ENCODE measurements around the gene ARHGEF4. TPM values are rescaled to one million over a fixed set of nuclear protein-coding genes. Genes with fewer than 3 reads are reported as not detected.

ARHGEF4 gene
- total RNA-seq, 1 donor: 1.5 TPM

GRCh38 chr2:131044075-131044756 is 207.5 kb downstream of the ARHGEF4 start:
- Histone ChIP-seq H3K9me3 (ENCODE audit: low read depth, low read length) (no peaks in the 10 kb centered on the region), H3K4me3 (ENCODE audit: low read length) (no peak overlapping the region), H3K27me3 (ENCODE audit: insufficient read depth, low read length) (no peaks in the 10 kb centered on the region), H3K4me1 (ENCODE audit: insufficient read depth, low read length) (peaks cover 19% of the 10 kb centered on the region)

GRCh38 chr2:131044757-131045150 is 208.0 kb downstream of the ARHGEF4 start:
- H3K4me1 ChIP-seq (ENCODE audit: insufficient read depth, low read length): peaks cover 17% of the 10 kb centered on the region

GRCh38 chr2:131045286-131046027 is 208.7 kb downstream of the ARHGEF4 start:
- peaks cover 11% of the 10 kb centered on the region for H3K4me1 ChIP-seq (ENCODE audit: insufficient read depth, low read length)
- no peaks in the 10 kb centered on the region for H3K27me3 ChIP-seq (ENCODE audit: insufficient read depth, low read length)

More at GRCh38 chr2:131044757-131045150, 208.0 kb downstream of the ARHGEF4 start:
- Histone ChIP-seq H3K9me3 (ENCODE audit: low read depth, low read length) (no peaks in the 10 kb centered on the region), H3K4me3 (ENCODE audit: low read length) (no peak overlapping the region), H3K27me3 (ENCODE audit: insufficient read depth, low read length) (no peaks in the 10 kb centered on the region)

GRCh38 chr2:131046028-131046917 is 209.6 kb downstream of the ARHGEF4 start:
- Histone ChIP-seq H3K9me3 (ENCODE audit: low read depth, low read length) (no peaks in the 10 kb centered on the region), H3K4me1 (ENCODE audit: insufficient read depth, low read length) (peaks cover 8% of the 10 kb centered on the region), H3K27me3 (ENCODE audit: insufficient read depth, low read length) (no peaks in the 10 kb centered on the region), H3K4me3 (ENCODE audit: low read length) (no peak overlapping the region)

More at GRCh38 chr2:131045286-131046027, 208.7 kb downstream of the ARHGEF4 start:
- Histone ChIP-seq H3K9me3 (ENCODE audit: low read depth, low read length) (no peaks in the 10 kb centered on the region), H3K4me3 (ENCODE audit: low read length) (no peak overlapping the region)

GRCh38 chr2:131046918-131047652 is 210.4 kb downstream of the ARHGEF4 start:
- no peak overlapping the region for H3K4me3 ChIP-seq (ENCODE audit: low read length)
- H3K9me3 ChIP-seq (ENCODE audit: low read depth, low read length): no peaks in the 10 kb centered on the region
- no peaks in the 10 kb centered on the region for H3K4me1 ChIP-seq (ENCODE audit: insufficient read depth, low read length)
- H3K27me3 ChIP-seq (ENCODE audit: insufficient read depth, low read length): no peaks in the 10 kb centered on the region

- no peaks in the 10 kb centered on the region for H3K27me3 ChIP-seq (ENCODE audit: insufficient read depth, low read length)
- no peaks in the 10 kb centered on the region for H3K9me3 ChIP-seq (ENCODE audit: low read depth, low read length)
- no peak overlapping the region for H3K4me3 ChIP-seq (ENCODE audit: low read length)
- H3K4me1 ChIP-seq (ENCODE audit: insufficient read depth, low read length): no peaks in the 10 kb centered on the region
These were observed 211.3 kb downstream of the ARHGEF4 start for GRCh38 chr2:131047920-131048560.

GRCh38 chr2:131048641-131049040 is 211.9 kb downstream of the ARHGEF4 start:
- H3K4me1 ChIP-seq (ENCODE audit: insufficient read depth, low read length): no peaks in the 10 kb centered on the region
- no peak overlapping the region for H3K4me3 ChIP-seq (ENCODE audit: low read length)
- no peaks in the 10 kb centered on the region for H3K27me3 ChIP-seq (ENCODE audit: insufficient read depth, low read length)
- no peaks in the 10 kb centered on the region for H3K9me3 ChIP-seq (ENCODE audit: low read depth, low read length)

GRCh38 chr2:131049150-131049718 is 212.5 kb downstream of the ARHGEF4 start:
- H3K27me3 ChIP-seq (ENCODE audit: insufficient read depth, low read length): no peaks in the 10 kb centered on the region
- no peaks in the 10 kb centered on the region for H3K4me1 ChIP-seq (ENCODE audit: insufficient read depth, low read length)
- H3K9me3 ChIP-seq (ENCODE audit: low read depth, low read length): no peaks in the 10 kb centered on the region
- no peak overlapping the region for H3K4me3 ChIP-seq (ENCODE audit: low read length)

- Histone ChIP-seq H3K4me1 (ENCODE audit: insufficient read depth, low read length) (no peaks in the 10 kb centered on the region), H3K9me3 (ENCODE audit: low read depth, low read length) (no peaks in the 10 kb centered on the region), H3K27me3 (ENCODE audit: insufficient read depth, low read length) (no peaks in the 10 kb centered on the region), H3K4me3 (ENCODE audit: low read length) (no peak overlapping the region)
These were observed 214.2 kb downstream of the ARHGEF4 start for GRCh38 chr2:131050896-131051295.

GRCh38 chr2:131052741-131053263 is 216.1 kb downstream of the ARHGEF4 start:
- no peaks in the 10 kb centered on the region for H3K27me3 ChIP-seq (ENCODE audit: insufficient read depth, low read length)
- no peaks in the 10 kb centered on the region for H3K4me1 ChIP-seq (ENCODE audit: insufficient read depth, low read length)
- H3K4me3 ChIP-seq (ENCODE audit: low read length): no peak overlapping the region
- no peaks in the 10 kb centered on the region for H3K9me3 ChIP-seq (ENCODE audit: low read depth, low read length)

- Histone ChIP-seq H3K4me3 (ENCODE audit: low read length) (no peak overlapping the region), H3K9me3 (ENCODE audit: low read depth, low read length) (no peaks in the 10 kb centered on the region), H3K27me3 (ENCODE audit: insufficient read depth, low read length) (no peaks in the 10 kb centered on the region), H3K4me1 (ENCODE audit: insufficient read depth, low read length) (no peaks in the 10 kb centered on the region)
These were observed 217.8 kb downstream of the ARHGEF4 start for GRCh38 chr2:131054488-131054887.

- Histone ChIP-seq H3K4me1 (ENCODE audit: insufficient read depth, low read length) (no peaks in the 10 kb centered on the region), H3K4me3 (ENCODE audit: low read length) (no peak overlapping the region), H3K9me3 (ENCODE audit: low read depth, low read length) (no peaks in the 10 kb centered on the region), H3K27me3 (ENCODE audit: insufficient read depth, low read length) (no peaks in the 10 kb centered on the region)
These were observed 218.7 kb downstream of the ARHGEF4 start for GRCh38 chr2:131055169-131056065.

Measured in mononuclear cell (primary cell).